GM18861 (cell line): Measurements from ENCODE around the gene SUCLG2.

Experiments used
- ATAC-seq: cut with Tn5 transposase; IDR thresholded peaks from one replicate; pipeline ENCODE4 v1.9.1; 2021; ENCODE audit not compliant: unreplicated experiment

SUCLG2 gene

GRCh38 chr3:67329358-67329757, 325.1 kb downstream of the SUCLG2 start:
- ATAC-seq = peak; percentile 86

GRCh38 chr3:67327582-67327981, 326.8 kb downstream of the SUCLG2 start:
- ATAC-seq = no peak

- no peak for ATAC-seq
Observed at GRCh38 chr3:67325231-67325630, 329.2 kb downstream of the SUCLG2 start.
